GM23338 (cell line): ENCODE measurements around the gene OS9. TPM values are rescaled to one million over a fixed set of nuclear protein-coding genes. Genes with fewer than 3 reads are reported as not detected.

Experiments used
- ATAC-seq: fragments of 200-7000 bp; cut with Tn5 transposase; 3 replicates; pipeline ENCODE4 v1.9.1; 2020
- DNase-seq: peaks from one replicate; pipeline ENCODE4 v3.0.0-alpha.2; 2015; ENCODE audit warnings: low spot score
- H2AFZ ChIP-seq: fragments of 200-600 bp; sonication (generic); 2 replicates; pipeline ENCODE4 v1.8.0; 2016; ENCODE audit warnings: antibody characterized with exemption, mild to moderate bottlenecking, moderate library complexity
- H3F3A ChIP-seq: fragments of 200-600 bp; sonication (generic); replicated peaks from 2 replicates; pipeline ENCODE4 v1.8.0; 2017; ENCODE audit warnings: antibody characterized with exemption, mixed run types, low read depth
- H3K27ac ChIP-seq: fragments of 200-600 bp; sonication (generic); 2 replicates; pipeline ENCODE4 v1.6.1; 2016; ENCODE audit warnings: low read depth
- H3K27me3 ChIP-seq: fragments of 200-600 bp; sonication (generic); 2 replicates; pipeline ENCODE4 v1.8.0; 2016; ENCODE audit warnings: mild to moderate bottlenecking, mixed run types, moderate library complexity; ENCODE audit not compliant: insufficient read depth
- H3K36me3 ChIP-seq: fragments of 200-600 bp; sonication (generic); 2 replicates; pipeline ENCODE4 v1.8.0; 2016; ENCODE audit warnings: mild to moderate bottlenecking; ENCODE audit not compliant: insufficient read depth
- H3K4me1 ChIP-seq: fragments of 200-600 bp; sonication (generic); 2 replicates; pipeline ENCODE4 v1.8.0; 2016; ENCODE audit warnings: mild to moderate bottlenecking, moderate library complexity; ENCODE audit not compliant: insufficient read depth
- H3K4me2 ChIP-seq: fragments of 200-600 bp; sonication (generic); 2 replicates; pipeline ENCODE4 v1.7.1; 2017; ENCODE audit warnings: mixed run types
- H3K4me3 ChIP-seq: fragments of 200-600 bp; sonication (generic); 2 replicates; pipeline ENCODE4 v1.6.1; 2016; ENCODE audit warnings: mixed run types
- H3K79me2 ChIP-seq: fragments of 200-600 bp; sonication (generic); replicated peaks from 2 replicates; pipeline ENCODE4 v1.8.0; 2017; ENCODE audit warnings: mild to moderate bottlenecking; ENCODE audit not compliant: insufficient read depth
- H3K9me2 ChIP-seq: fragments of 200-600 bp; sonication (generic); 2 replicates; pipeline ENCODE4 v1.8.0; 2017; ENCODE audit not compliant: insufficient read depth
- H4K20me1 ChIP-seq: fragments of 200-600 bp; sonication (generic); replicated peaks from 2 replicates; pipeline ENCODE4 v1.8.0; 2017; ENCODE audit warnings: mild to moderate bottlenecking; ENCODE audit not compliant: insufficient read depth
- H3K27ac Mint-ChIP-seq: 2 replicates; pipeline ENCODE4 v1.8.0; 2020; ENCODE audit warnings: inconsistent platforms, mild to moderate bottlenecking, moderate library complexity, mixed read lengths
- H3K27me3 Mint-ChIP-seq: 3 replicates; pipeline ENCODE4 v1.8.0; 2022; ENCODE audit warnings: low read depth, mild to moderate bottlenecking, moderate library complexity, mixed read lengths, inconsistent platforms; ENCODE audit not compliant: insufficient read depth, poor library complexity
- H3K36me3 Mint-ChIP-seq: 3 replicates; pipeline ENCODE4 v1.8.0; 2021; ENCODE audit warnings: low read depth, mild to moderate bottlenecking, inconsistent platforms, moderate library complexity, mixed read lengths
- H3K4me1 Mint-ChIP-seq: 3 replicates; pipeline ENCODE4 v1.8.0; 2020; ENCODE audit warnings: mild to moderate bottlenecking, inconsistent platforms, mixed read lengths
- H3K4me3 Mint-ChIP-seq: 3 replicates; pipeline ENCODE4 v1.8.0; 2021; ENCODE audit warnings: moderate library complexity, mild to moderate bottlenecking, inconsistent platforms, mixed read lengths
- H3K9me3 Mint-ChIP-seq: 3 replicates; pipeline ENCODE4 v1.8.0; 2020; ENCODE audit warnings: moderate library complexity, mild to moderate bottlenecking, inconsistent platforms, mixed read lengths
- CREB1 ChIP-seq: fragments of 250-450 bp; sonication (Bioruptor Pico); IDR thresholded peaks from 2 replicates; pipeline ENCODE4 v1.5.0; 2020; ENCODE audit warnings: low read depth, mild to moderate bottlenecking, moderate library complexity
- ETS1 ChIP-seq: IDR thresholded peaks from 2 replicates; pipeline ENCODE4 v1.6.1; 2016; ENCODE audit warnings: antibody characterized with exemption
- EZH2phosphoT487 ChIP-seq: fragments of 200-600 bp; sonication (generic); IDR thresholded peaks from one replicate; pipeline ENCODE4 v1.8.1; 2018; ENCODE audit warnings: antibody characterized with exemption; ENCODE audit not compliant: unreplicated experiment
- POLR2AphosphoS5 ChIP-seq: IDR thresholded peaks from 2 replicates; pipeline ENCODE4 v1.6.1; 2016; ENCODE audit warnings: antibody characterized with exemption, low read depth
- REST ChIP-seq: IDR thresholded peaks from one replicate; pipeline ENCODE4 v1.6.1; 2018; ENCODE audit warnings: antibody characterized with exemption; ENCODE audit not compliant: unreplicated experiment
- ZNF331 ChIP-seq: fragments of 250-450 bp; sonication (Bioruptor Pico); IDR thresholded peaks from 2 replicates; pipeline ENCODE4 v1.5.0; 2020; ENCODE audit warnings: low read depth, mild to moderate bottlenecking, moderate library complexity
- polyA plus RNA-seq: library from polyadenylated mRNA; unstranded; fragments of >200 nt; fragmentation: Nextera tagmentation; extraction: Ambion mirVana; gene quantifications from 2 replicates; pipeline ENCODE4 v1.2.1, GENCODE V29; 2016
- total RNA-seq: library from RNA; depleted of rRNA; stranded (reverse); fragments of >200 nt; shearing (Covaris generic); gene quantifications from 2 replicates; pipeline ENCODE4 v1.2.3, GENCODE V29; 2014

The OS9 gene
- total and polyA plus RNA-seq, 2 experiments from 2014 or later, result 27.5 to 79.7 TPM

- TF ChIP-seq REST, result no peak
- no peak for TF ChIP-seq EZH2phosphoT487
Observed at GRCh38 chr12:57743769-57744168, 49.8 kb downstream of the OS9 start (continued).

- peaks cover 36% of the 10 kb centered on the region for H3K36me3 Mint-ChIP-seq
- H3K4me1 Mint-ChIP-seq, result peaks cover 16% of the 10 kb centered on the region
- peak overlapping the region; percentile 93 for H3K4me3 Mint-ChIP-seq
- peaks cover 30% of the 10 kb centered on the region for H3F3A ChIP-seq
- H3K4me2 ChIP-seq, result peak overlapping the region; percentile 80; the same call in 1 of the 2 replicates
- no peak overlapping the region for H2AFZ ChIP-seq
- peak overlapping the region; percentile 99 for H3K27ac Mint-ChIP-seq
- TF ChIP-seq CREB1 (CRISPR knock-in tag) (peak; percentile 97), ETS1 (no peak), ZNF331 (CRISPR knock-in tag) (no peak)
- H3K9me3 Mint-ChIP-seq, result no peaks in the 10 kb centered on the region; the same call in 1 of the 3 replicates
- peaks cover 47% of the 10 kb centered on the region for H3K27me3 ChIP-seq
- no peaks in the 10 kb centered on the region for H3K79me2 ChIP-seq
- H3K36me3 ChIP-seq, result peaks cover 19% of the 10 kb centered on the region
- DNase-seq (no peak), ATAC-seq (no peak)
- H3K27me3 Mint-ChIP-seq, result peaks cover 45% of the 10 kb centered on the region
- H3K27ac ChIP-seq, result peak overlapping the region; percentile 91; the same call in 1 of the 2 replicates
- H3K9me2 ChIP-seq, result no peaks in the 10 kb centered on the region
- H4K20me1 ChIP-seq, result no peaks in the 10 kb centered on the region; the same call in 1 of the 2 replicates
- H3K4me1 ChIP-seq, result peaks cover 3% of the 10 kb centered on the region; the same call in 1 of the 2 replicates
- H3K4me3 ChIP-seq, result peak overlapping the region; percentile 67
Observed at GRCh38 chr12:57744194-57744776, 50.4 kb downstream of the OS9 start.

GRCh38 chr12:57744777-57745484, 51.0 kb downstream of the OS9 start, which contains the start of gene TSPAN31:
Gene TSPAN31 (plus strand): TSS chr12:57745039. CDS start chr12:57745155, 116 bp downstream.
- H3K9me2 ChIP-seq, result no peaks in the 10 kb centered on the region
- H3K4me2 ChIP-seq, result peak within 1 kb of the TSS; percentile 80
- peak within 1 kb of the TSS; percentile 67 for H3K4me3 ChIP-seq
- H3K27ac ChIP-seq, result peak within 1 kb of the TSS; percentile 91
- H4K20me1 ChIP-seq, result no peaks in the 10 kb centered on the region; the same call in 1 of the 2 replicates
- peaks cover 40% of the 10 kb centered on the region for H3K27me3 ChIP-seq
- H2AFZ ChIP-seq, result no peak within 1 kb of the TSS
- Mint-ChIP-seq H3K27me3 (peaks cover 39% of the 10 kb centered on the region), H3K4me1 (peaks cover 13% of the 10 kb centered on the region), H3K9me3 (no peaks in the 10 kb centered on the region; the same call in 2 of the 3 replicates), H3K36me3 (peaks cover 42% of the 10 kb centered on the region), H3K27ac (peak within 1 kb of the TSS; percentile 99), H3K4me3 (peak within 1 kb of the TSS; percentile 93)
- H3K4me1 ChIP-seq, result peaks cover 3% of the 10 kb centered on the region; the same call in 1 of the 2 replicates
- H3K36me3 ChIP-seq, result peaks cover 19% of the 10 kb centered on the region
- TF ChIP-seq ETS1 (peak; percentile 62; the same call in 1 of the 2 replicates), ZNF331 (CRISPR knock-in tag) (no peak), POLR2AphosphoS5 (peak; percentile 67), CREB1 (CRISPR knock-in tag) (peak; percentile 55)
- peak; percentile 89 for ATAC-seq
- DNase-seq, result peak; percentile 99
- H3F3A ChIP-seq, result peaks cover 35% of the 10 kb centered on the region
- H3K79me2 ChIP-seq, result peaks cover 6% of the 10 kb centered on the region; the same call in 1 of the 2 replicates
